Upper lobe of left lung (tissue), 4 donors: ENCODE measurements around the gene FMO2.

ENCODE experiments used
- EP300 ChIP-seq, 4 donors: sonication (generic); formaldehyde crosslinking; IDR thresholded peaks; one replicate each; pipeline ENCODE4 v1.5.1; 2017; ENCODE audit warnings: antibody characterized with exemption in 4 of 4, control low read depth in 2 of 4
- POLR2A ChIP-seq, 4 donors: fragments of 450-650 bp; IDR thresholded peaks; one replicate each; pipeline ENCODE4 v1.5.1; 2016 to 2017; ENCODE audit warnings: antibody characterized with exemption in 4 of 4, mild to moderate bottlenecking in 2 of 4
- POLR2AphosphoS5 ChIP-seq, 2 donors: sonication (generic); formaldehyde crosslinking; IDR thresholded peaks; one replicate each; pipeline ENCODE4 v1.5.1; 2017; ENCODE audit warnings: antibody characterized with exemption in 2 of 2
- TF ChIP-seq, protein P1 (sequence below), 6 experiments: fragments of 450-650 bp in 4 of 6; fragments of 200-600 bp in 2 of 6; sonication (generic) in 2 of 6; IDR thresholded peaks; one replicate each; pipeline ENCODE4 v1.5.1; 2016 to 2019; ENCODE audit warnings: antibody characterized with exemption in 6 of 6

DNA sequence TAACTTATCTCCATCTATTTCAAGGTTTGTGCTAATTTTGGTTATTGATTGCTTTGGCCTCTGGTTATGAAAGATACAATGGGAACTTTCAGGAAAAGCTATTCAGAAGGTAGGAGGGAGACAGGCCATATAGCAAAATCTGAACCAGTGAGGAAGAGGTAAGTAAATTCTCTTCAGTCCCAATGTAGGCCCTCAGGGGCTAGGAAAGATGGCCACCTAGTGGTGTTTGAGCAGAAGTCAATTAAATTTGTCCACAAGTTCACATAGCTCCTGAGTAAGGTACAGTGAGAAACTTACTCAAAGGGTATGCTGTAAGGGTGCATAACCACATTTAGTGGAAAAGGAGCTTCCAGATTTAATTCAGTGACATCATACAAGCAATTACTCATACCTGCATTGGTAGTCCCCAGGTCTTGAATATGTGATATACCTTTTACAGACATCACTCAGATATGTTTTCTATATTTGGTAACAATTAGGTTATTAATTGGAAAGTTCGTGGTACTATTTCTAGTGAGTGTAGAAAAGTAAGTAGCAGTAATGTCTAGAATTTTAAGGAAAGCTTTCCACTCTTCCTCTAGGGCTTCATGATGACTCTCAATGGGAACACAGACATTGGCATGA is 41.8 kb downstream of the FMO2 start:
- TF ChIP-seq, protein P1, sequence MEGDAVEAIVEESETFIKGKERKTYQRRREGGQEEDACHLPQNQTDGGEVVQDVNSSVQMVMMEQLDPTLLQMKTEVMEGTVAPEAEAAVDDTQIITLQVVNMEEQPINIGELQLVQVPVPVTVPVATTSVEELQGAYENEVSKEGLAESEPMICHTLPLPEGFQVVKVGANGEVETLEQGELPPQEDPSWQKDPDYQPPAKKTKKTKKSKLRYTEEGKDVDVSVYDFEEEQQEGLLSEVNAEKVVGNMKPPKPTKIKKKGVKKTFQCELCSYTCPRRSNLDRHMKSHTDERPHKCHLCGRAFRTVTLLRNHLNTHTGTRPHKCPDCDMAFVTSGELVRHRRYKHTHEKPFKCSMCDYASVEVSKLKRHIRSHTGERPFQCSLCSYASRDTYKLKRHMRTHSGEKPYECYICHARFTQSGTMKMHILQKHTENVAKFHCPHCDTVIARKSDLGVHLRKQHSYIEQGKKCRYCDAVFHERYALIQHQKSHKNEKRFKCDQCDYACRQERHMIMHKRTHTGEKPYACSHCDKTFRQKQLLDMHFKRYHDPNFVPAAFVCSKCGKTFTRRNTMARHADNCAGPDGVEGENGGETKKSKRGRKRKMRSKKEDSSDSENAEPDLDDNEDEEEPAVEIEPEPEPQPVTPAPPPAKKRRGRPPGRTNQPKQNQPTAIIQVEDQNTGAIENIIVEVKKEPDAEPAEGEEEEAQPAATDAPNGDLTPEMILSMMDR (IDR thresholded peaks at IDR 0.05) = peak; percentile 42 to 79 (median 75)
- TF ChIP-seq POLR2AphosphoS5 (IDR thresholded peaks at IDR 0.05) (no peak), EP300 (IDR thresholded peaks at IDR 0.05) (no peak), POLR2A (IDR thresholded peaks at IDR 0.05) (no peak)
